Right lobe of liver (tissue), 4 donors: ENCODE measurements around the gene SF3A1.

ENCODE experiments used
- CTCF ChIP-seq, 4 donors: fragments of 200-600 bp in 3 of 4; fragments of 450-650 bp in 1 of 4; IDR thresholded peaks; one replicate each; pipeline versions ENCODE4 v1.5.1 to v1.8.0; 2016 to 2022; ENCODE audit warnings: antibody characterized with exemption in 4 of 4, mild to moderate bottlenecking in 2 of 4
- POLR2A ChIP-seq: fragments of 450-650 bp; IDR thresholded peaks from one replicate; pipeline ENCODE4 v1.6.1; 2017; ENCODE audit warnings: antibody characterized with exemption, mild to moderate bottlenecking
- donor health status: DM: no; HTN: no; CAD: no.
- donor health status: DM: no; HTN: no; CAD: no.
- donor health status: DM: no; HTN: yes; CAD: no.

- TF ChIP-seq CTCF (IDR thresholded peaks at IDR 0.05) (no peak), POLR2A (no peak)
These were observed 61.9 kb downstream of the SF3A1 start for GRCh38 chr22:30294830-30295229.
